Stimulated activated CD4-positive, alpha-beta T cell treated with anti-CD3 and anti-CD28 coated beads, Interleukin-12 subunit alpha, Interleukin-12 subunit beta, amount 100 ng/mL, for 24 hours (primary cell): ENCODE data around the gene MEX3A.
"Not testable (repeated sequence)": the region's sequence is repeated elsewhere in the genome, so short reads cannot be mapped to it uniquely, and the experiment has no call there.

Experiments
- DNase-seq, 2 experiments: peaks; one replicate each; pipeline ENCODE4 v3.0.0-alpha.2; 2020; ENCODE audit warnings: low read depth in 2 of 2

The MEX3A gene

GRCh38 chr1:156082309-156083091, at the start of gene MEX3A:
TSS of gene MEX3A (minus strand) at chr1:156082465. CDS start at chr1:156081998, 467 bp downstream.
- peak; percentile 42 to 55 for DNase-seq

- DNase-seq, result no peak
Observed at GRCh38 chr1:156130578-156130942, 48.3 kb upstream of the MEX3A start.

- peak; percentile 69 to 89 for DNase-seq
Observed at GRCh38 chr1:156129687-156130577, 47.7 kb upstream of the MEX3A start.

GRCh38 chr1:156128654-156129597, 46.7 kb upstream of the MEX3A start:
- no peak for DNase-seq

- no peak for DNase-seq
Observed at GRCh38 chr1:156128308-156128653, 46.0 kb upstream of the MEX3A start.

GRCh38 chr1:156126630-156127534, 44.6 kb upstream of the MEX3A start:
- DNase-seq, result peak; percentile 64 to 81

- no peak for DNase-seq
Observed at GRCh38 chr1:156126043-156126629, 43.9 kb upstream of the MEX3A start.

GRCh38 chr1:156125544-156125943, 43.3 kb upstream of the MEX3A start:
- not testable (repeated sequence) for DNase-seq

GRCh38 chr1:156124557-156125483, 42.6 kb upstream of the MEX3A start:
- no peak for DNase-seq

GRCh38 chr1:156123356-156124196, 41.3 kb upstream of the MEX3A start:
- DNase-seq, result peak; percentile 36 to 54

- no peak for DNase-seq
Observed at GRCh38 chr1:156122519-156123355, 40.5 kb upstream of the MEX3A start.

GRCh38 chr1:156122086-156122485, 39.8 kb upstream of the MEX3A start:
- DNase-seq, result no peak

GRCh38 chr1:156121457-156121856, 39.2 kb upstream of the MEX3A start:
- no peak for DNase-seq

- DNase-seq, result not testable (repeated sequence)
Observed at GRCh38 chr1:156121005-156121404, 38.7 kb upstream of the MEX3A start.

- no peak for DNase-seq
Observed at GRCh38 chr1:156120318-156120717, 38.1 kb upstream of the MEX3A start.

GRCh38 chr1:156119503-156120209, 37.4 kb upstream of the MEX3A start:
- no peak for DNase-seq
